Retina (tissue), 1 donor: ENCODE data around the gene AREL1.
A peak's percentile ranks its signal among the peaks of the same experiment; 100 is the strongest.

Source experiments
- DNase-seq: peaks from one replicate; pipeline ENCODE4 v3.0.0-alpha.2; 2016

Gene AREL1

DNA sequence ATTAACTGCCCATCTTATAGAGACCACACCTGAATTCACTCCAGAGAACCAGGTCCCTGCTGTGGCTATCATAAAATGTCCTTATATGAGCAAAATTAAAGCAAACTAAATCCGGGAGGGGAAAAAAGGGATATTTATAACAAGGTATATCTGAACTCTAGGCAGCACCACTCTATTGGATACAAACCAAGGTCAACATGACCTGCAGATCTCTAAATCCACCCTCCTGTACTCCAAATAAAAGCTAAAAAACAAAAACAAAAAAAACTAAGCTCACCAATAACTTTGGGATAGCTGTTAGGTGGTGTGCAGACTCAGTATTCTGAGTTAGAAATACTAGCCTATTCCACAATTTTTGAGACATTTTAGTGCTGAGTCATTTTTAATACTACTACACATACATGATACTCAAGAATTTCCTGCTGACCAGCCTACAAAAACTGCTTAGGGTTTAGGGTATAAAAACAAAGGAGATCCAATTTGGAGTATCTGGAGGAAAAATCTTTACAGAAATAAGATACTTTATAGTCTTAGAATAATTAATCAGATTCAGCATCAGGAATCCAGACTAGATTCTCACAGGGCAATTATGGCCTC lies 54.2 kb downstream of the AREL1 start:
- no peak for DNase-seq

DNA sequence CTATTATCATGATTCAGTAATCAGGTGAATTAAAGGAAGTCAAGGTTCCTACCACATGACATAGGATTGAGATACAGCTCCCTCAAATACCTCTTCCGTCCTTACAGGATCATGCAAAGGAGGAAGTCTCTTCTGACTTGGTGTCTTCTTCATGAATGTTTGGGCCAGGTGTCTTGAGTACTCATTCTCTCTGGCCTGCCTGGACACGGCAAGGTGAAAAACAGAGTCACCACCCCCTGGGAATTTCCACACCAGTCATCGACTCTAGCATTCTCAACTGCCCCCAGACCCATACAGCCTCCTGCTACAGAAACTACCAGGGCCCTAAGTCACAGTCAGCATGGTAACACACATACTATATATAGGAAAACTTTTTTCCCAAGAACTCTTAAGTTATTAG lies 55.9 kb downstream of the AREL1 start:
- no peak for DNase-seq

DNA sequence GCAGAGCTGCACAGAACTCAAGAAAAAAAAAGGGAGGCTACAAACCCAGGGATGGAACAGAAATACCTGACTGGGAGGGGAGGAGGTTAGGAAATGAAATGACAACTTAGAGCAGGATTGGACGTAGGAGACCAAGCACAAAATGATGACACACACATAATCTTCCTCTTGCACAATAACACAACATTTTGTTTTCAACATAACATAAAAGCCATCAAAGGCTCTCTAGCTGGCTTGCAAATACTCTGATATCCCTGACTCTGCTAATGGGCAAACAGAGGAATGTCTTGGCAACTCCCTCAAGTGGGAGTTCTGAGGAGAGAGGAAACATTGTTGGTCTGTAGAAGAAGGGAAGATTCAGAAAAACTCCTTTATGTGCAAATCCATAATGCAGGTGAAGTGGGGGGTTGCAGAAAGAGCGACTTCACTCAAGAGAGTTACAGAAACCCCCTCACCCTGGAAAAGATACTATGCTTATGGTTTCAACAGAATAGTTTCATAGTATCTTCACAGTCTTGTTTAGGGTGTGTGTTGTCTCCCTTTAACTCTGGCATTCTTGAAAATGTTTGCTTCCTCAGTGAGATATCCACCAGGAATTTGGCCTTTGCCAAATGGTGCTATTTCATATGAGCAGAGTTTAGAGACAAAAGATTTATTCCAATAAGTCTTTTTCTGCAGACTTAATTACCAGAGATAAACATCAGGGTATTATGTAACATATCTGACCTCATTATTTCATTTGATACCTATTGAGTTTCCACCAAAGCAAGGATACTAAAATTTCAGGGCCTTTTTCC lies 57.1 kb downstream of the AREL1 start:
- no peak for DNase-seq

DNA sequence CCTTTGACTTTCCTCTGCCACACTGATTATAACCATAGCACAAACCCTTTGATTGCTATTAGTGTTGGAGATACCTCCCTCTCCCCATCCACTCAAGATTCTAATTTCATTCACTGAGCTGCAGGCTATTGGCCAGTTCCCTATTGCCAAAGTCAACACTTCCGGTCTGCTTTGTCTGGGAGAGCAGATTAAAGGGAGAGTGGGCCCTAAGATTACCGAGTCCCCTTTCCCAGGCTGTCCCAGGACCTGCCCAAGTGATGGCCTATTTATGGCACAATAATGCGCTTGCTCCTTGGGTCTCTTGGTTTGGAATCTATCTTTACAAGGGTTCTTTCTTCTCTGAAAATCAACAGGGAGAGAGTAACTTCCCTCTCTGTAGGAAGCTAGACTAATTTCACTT lies 57.9 kb downstream of the AREL1 start:
- no peak for DNase-seq

DNA sequence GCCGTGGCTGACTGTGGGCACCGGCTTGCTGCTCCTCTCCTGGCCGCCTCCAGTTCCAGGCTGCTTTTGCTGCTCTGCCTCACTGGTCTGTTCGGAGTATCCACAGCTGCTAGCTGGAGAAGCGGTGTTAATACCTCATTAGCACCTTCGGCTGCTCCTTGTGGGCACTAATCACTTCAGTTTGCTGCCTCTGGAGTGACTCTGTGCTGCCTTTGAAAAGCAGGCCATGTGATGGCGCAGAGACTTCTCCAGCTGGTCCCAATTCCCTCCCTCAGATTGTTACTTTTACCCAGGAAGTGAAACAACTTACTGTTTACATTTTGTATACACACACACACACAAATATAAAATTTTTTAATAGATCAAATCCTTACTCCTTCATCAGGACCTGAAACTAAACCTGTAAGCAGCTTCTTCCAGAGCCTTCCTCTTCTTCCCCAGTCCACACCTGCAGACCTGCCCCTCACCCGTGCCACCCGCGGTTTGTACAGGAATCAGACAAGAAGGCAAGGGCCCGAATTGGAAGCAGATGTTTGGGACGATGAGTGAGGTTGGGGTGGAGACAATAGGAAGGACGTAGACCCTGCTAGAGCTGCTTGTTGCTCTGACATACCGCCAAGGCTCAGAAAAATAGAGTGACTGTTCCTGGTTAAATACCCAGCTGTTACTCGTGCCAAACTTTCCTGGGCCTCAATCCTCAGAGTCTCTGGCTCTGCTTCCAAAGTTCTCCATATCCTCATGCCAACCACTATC lies 59.3 kb downstream of the AREL1 start:
- DNase-seq = no peak

DNA sequence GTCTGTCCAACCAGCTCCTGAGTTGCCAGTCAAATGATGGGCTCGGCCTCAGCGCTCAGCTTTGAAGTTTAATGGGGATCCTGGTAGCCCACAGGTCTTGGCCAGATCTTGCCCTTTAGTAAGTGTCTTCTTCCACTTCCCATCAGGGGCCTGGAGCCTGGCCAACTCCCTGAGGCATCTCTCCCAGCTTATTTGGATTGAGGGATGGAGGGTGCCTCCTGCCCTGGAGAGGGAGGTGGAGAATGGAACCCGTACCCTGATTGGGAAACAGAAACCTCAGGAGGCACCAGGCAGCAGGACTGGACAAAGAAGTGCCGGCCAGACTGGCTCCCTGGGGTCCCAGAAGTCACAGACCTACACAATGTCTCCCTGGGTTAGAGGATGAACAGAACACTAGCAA lies 60.3 kb downstream of the AREL1 start:
- no peak for DNase-seq

DNA sequence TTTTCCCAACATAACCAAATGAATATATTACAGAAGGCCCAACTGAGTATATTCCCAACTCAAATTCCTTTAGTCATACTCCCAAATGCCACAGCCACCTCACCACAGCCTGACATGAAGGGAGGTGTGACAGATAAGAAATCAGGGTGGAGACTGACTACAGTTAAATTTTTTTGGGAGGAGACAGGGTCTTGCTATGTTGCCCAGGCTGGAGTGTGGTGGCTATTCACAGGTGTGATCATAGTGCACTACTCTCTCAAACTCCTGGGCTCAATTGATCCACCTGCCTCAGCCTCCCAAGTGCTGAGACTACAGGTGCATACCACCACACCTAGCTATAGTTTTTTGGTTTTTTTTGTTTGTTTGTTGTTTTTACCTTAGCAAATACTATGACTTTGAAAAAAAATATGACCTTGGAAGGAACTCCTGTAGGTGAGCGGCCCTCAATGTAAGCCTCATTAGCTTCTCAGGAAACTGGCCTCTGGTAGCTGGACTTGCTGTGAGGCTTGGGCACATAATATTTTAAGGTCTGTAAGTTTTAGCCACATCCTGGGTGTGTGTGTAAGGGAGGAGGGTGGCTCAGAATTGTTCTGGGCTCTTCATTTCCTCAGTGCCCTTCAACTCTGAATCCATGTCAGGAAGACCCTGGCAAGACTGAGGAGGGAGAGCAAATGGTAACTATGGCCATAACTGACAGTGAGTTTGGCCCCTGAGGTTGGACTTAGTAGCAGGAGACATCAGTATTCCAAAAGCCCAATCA lies 61.8 kb downstream of the AREL1 start:
- no peak for DNase-seq

DNA sequence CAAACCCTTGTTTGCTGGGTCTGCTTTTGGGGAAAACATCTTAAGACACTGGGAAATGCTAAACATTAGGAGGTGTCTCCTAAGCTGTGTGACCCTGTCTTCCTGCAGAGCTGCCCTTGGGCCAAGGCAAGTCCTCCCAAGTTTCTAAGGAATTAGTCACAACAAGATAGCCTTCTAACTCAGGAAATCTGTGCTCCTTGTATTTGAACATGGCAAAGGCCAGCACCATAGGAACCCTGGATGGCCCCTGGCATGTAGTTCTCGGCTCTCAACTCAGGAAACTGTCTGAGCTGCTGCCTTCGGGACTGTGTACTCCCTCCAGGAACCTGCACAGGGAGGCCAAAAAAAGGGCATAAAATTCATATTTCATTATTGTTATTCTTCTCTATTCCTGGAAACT lies 63.2 kb downstream of the AREL1 start:
- no peak for DNase-seq

DNA sequence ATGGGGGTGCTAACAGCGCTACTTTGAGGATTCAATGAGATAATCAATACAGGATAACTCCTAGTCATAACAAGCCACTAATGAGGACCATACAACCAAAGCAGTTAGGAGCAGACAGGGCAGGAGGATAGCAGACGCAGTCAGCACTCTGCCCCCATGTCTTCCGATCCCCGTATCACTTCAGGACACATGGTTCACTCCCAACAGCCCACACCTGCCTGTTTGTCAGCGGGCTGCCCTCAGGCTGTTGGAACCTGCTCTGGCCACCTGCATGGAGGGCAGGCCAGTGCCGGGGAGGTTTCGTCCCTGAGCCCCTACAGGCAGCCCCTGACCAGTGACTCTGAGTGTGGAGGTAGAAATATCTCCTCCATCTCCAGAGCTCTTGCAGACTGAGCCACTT lies 63.7 kb downstream of the AREL1 start:
- DNase-seq = no peak

DNA sequence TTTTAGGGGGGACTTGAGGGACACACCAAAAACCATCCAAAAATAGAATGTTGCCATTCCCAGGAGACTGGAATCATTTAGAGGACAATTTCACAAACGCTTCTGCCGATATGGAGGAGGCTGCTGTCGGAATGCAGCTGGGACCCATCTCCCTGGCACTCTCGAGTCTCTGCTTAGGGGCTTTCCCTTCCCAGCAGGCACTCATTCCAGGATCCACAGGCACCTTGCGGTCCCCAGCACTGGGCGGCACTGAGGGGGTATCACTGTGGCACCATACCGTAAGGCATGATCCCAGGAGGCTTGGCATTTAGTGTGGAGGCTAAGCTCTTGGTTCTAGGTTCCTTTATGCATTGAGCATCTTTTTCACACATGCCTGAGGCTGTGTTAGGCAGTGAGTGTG lies 64.3 kb downstream of the AREL1 start:
- DNase-seq = peak; percentile 31

DNA sequence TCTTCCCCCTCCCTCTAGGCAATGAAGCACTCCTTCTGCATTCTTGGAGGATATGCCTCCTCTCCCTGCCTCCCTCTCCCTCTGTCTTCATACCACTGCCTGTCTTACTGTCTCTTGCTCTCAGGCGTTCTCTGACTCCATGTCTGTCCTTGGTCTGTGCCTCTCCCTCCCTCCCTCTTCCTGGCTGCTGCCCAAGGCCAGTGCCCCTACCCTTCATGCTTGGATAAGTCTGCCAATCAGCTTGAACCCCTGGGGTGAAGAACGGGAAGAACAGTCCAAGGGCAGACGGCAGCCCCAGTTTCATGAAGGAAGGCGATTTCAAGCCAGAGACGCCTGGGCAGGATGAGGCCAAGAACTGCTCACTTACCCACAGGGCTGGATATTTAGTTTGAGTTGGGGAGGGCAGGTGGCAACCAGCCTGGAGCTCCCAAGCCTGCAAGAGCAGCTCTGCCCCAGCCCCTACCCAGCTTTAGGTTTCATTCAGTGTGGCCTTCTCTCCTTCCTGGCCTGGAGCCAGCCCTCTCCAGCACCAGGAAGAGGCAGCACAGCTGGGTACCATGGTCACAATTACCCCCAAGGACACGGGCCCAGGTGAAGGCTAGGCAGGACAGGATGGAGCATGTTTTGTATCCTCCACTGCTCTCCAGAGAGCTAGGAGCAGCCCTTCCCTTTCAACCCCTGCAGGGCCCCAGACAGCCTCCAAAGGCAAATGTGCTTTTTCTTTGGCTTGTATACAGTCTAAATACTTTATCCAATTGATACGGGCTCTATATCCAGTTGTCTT lies 65.0 kb downstream of the AREL1 start:
- DNase-seq = peak; percentile 85

DNA sequence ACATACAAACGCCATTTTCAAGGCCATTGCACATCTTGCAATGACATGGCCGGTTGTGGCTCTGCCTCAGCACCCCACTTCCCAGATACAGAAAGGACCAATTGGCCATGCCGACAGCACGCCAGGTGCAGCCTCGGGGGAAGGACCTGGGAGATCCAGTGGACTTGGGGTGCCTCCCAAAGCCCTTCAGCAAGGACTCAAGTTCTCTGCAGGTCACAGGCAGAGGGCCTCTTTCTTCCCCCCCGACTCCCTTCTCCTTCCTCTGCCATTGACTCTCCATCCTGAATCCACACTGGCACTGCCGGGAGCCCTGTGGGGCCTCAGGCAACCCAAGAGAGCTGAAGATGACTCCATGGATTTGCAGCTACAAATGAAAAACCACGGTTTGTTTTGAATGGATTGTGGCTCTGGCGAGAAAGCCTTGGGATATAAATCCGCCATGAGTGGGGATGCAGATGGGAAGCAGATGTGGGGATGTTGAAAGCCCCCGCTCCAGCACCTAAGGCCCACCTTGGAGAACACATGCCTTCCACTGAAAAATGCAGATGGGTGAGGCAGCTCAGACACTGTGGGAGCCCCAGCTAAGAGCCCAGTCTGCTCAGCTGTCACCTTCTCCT lies 65.7 kb downstream of the AREL1 start:
- DNase-seq = no peak

DNA sequence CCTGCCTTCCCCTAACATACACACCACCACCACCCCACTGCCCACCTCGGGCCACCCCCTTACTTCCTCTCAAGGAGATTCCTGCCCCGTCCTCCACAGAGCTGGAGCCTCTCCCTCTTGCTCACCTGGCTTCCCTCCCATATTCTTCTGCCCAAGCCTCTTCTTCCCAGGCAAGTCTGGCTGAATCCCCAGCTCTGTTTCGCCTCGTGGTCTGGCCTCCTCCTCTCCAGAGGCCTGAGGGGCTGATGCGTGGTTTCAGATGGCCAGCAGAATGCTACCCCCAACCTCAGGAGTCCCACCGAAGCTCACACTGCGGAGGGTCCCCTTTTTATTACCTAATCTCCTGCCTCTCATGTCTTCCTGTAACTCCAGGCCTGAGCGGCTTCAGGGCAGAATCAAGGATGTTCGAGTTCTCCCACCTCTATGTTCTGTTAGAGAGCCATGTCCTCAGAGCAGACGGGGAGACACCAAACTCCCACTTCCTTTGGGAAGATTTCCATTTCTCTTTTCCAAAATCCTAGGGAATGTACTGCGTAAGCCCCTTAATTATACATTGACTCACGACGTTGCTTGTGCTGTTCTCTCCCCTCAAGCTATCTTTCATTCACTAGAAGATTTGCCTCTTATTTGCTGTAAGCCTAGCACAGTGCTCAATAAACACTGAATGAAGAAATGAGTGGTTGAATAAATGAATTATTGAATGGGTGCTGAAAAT lies 67.0 kb downstream of the AREL1 start:
- DNase-seq = no peak

DNA sequence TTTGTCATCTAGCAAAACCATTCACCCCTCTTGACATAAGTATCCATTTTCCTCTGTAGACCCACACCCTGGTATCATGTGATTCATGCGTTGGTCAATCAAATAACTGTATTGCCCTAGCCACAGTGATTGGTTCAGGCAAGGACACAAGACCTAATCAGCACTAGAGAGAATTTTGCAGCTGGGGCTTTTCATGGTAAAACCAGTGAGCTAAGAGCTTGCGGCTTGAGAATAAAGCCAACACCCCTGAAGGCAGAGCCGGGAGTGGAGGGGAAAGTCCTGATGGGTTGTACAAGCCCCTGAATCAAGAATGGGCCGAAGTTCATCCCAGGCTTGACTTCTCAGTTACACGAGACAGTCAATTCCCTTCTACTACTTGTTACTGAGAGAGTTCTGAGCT lies 67.6 kb downstream of the AREL1 start:
- no peak for DNase-seq

DNA sequence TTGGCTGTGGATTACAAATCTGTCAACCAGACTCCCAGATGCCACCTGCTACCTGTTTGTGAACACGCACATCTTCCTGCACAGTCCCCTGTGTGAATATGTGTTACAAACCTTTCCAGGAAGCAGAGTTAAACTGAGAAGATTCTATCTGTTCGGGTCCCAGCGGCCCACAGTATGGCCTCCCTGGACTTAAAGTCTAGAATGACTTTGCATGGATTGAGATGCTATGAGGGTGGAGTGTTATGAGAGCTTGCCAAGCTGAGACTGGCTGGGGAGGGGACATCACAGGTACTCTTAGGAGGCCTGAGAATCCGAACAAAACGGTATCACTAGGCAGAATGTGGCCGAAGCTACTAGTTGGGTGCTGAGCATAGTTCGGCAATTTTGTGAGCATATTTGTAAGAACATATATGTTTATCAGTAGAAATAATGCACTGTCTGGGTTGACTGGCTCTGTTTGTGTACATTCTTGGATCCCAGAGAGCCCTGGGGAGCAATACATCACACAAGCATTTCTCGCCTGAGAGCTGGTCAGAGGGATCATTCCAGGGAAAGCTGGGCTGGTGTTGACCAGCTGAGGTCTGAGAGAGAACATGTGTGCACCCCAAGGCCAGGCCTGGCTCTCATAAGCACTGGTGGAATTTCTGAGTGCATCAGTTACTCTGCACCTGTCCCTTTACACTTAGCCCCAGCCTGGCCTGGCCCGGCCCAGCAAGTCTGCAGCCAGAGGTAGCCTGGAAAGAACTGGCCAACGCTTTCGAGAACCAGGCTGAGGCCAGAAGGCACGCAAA lies 71.1 kb downstream of the AREL1 start:
- DNase-seq = no peak

DNA sequence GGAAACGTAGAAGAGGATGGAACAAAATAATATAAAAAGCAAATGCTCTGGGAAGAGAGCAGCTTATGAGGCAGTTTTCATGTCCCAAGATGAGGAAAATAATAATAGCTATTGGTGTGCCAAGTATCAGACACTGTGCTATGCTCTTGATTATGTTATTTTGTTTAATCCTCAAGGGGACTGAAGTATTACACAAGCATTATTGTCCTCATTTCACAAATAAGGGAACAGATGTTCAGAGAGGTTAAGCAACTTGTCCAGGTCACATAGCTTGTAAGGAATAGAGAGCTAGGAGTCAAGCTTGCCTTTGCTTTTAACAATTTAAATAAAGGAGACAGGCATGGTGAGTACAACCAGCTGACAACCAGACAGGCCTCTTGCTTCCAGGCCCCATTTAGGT lies 73.9 kb downstream of the AREL1 start:
- no peak for DNase-seq

DNA sequence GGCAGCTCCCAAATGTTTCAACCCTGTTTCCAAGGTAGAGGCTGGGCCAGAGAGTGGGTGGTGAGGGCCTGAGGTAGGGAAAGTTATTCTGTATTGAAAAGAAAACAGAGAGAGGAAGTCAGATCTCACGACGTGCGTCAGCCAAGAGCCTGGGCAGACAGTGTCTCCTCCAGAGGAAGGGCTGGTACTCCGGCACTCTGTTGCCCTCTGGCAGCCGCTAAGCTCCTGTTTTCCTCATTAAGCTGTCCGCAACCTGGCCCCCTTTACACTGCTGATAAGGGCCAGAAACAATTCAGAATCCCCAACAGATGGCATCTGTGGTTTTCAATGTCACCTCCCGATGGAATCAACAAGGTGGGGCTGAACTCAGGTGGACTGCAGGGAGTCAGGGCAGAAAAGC lies 74.8 kb downstream of the AREL1 start:
- DNase-seq = no peak

DNA sequence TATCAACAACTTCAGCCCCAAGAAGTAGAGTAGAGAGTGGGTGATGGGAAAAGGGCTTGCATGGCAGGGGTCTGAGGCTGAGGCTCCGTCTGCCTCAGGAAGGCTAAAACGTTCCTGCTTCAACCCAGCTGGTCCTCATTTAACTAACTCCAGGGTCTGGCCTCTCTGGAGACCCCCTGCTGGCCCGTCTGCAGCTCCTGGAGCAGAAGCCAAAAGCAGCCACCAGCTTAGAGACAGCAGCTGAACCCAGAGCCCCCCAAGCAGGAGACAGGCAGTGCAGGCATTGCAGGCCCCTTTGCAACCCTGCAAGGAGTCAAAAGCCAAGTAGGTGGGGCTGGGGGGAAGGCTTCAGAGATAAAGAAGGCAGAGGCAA lies 75.7 kb downstream of the AREL1 start:
- peak; percentile 59 for DNase-seq

DNA sequence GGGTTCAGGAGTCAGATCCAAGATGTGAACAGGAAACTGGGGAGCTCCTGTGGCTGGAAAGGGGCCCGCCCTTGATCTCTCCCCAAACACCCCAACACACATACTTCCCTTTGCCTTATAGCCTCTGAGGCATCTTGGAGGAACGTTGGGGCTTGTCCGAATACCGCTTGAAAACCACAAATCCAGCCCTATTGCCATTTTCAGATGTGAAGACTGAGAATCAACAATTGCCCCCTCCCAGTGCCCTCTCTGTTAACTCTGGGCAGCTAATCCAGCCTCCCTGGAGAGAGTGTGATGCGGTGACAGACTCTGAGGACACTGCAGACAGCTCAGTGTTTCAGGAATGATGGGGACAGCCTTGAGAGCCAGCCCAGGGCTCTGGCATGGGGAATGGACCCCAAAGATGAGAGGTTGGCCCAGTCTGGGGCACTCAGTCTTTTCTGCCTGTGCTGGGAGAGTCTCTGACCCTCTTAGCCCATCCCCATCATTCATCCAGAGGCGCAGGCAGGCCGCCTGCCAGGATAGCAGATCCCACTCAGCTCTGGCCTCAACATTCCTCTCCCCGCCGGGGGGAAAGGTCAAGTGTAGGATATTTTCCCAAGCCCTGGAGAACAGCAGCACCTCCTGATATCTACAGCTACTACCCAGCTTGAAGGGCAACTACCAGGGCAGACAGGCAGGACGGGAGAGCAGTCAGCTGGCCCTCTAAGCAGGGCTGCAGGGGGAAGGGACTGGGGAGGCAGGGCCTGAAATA lies 76.3 kb downstream of the AREL1 start:
- no peak for DNase-seq

DNA sequence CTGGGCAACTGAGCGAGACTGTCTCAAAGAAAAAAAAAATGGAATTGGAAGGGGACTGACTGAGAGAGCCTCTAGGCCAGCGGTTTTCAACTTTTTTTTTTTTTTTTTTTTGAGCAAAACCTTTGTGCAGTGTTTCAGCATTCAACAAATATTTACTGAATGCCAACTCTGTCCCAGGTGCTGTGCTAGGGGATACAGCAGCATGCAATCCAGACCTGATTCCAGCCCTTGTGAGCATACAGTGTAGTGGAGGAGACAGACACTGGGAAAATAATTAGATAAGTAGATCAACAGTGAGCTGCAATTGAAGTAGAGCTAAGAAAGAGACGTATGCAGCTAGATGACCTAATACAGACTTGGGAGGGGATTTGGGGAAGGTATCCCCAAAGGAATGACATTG lies 77.0 kb downstream of the AREL1 start:
- DNase-seq = no peak
